Liver (tissue), 9 donors: ENCODE results near the gene TPK1. TPM values are rescaled to one million over a fixed set of nuclear protein-coding genes. Genes with fewer than 3 reads are reported as not detected.

Experiments
- DNase-seq: peaks from one replicate; pipeline ENCODE4 v3.0.0-alpha.2; 2017; ENCODE audit warnings: low spot score
- H3K27ac ChIP-seq, 2 donors: one replicate each; pipeline ENCODE4 v1.7.0; 2013; ENCODE audit warnings: inconsistent platforms in 2 of 2, low read length in 2 of 2, control low read depth in 1 of 2, low read depth in 1 of 2, mild to moderate bottlenecking in 1 of 2
- H3K27me3 ChIP-seq, 4 donors: one replicate each; pipeline versions ENCODE4 v1.6.1 to v1.7.0; 2013; ENCODE audit warnings: low read length in 3 of 4, inconsistent platforms in 1 of 4, mild to moderate bottlenecking in 1 of 4, moderate library complexity in 1 of 4; ENCODE audit not compliant: control insufficient read depth in 4 of 4, insufficient read depth in 4 of 4
- H3K36me3 ChIP-seq, 4 donors: one replicate each; pipeline versions ENCODE4 v1.6.1 to v1.7.0; 2013; ENCODE audit warnings: low read length in 3 of 4, mild to moderate bottlenecking in 3 of 4, low read depth in 1 of 4, moderate library complexity in 1 of 4; ENCODE audit not compliant: control insufficient read depth in 4 of 4, insufficient read depth in 3 of 4
- H3K4me1 ChIP-seq, 4 donors: one replicate each; pipeline versions ENCODE4 v1.6.1 to v1.7.0; 2013; ENCODE audit warnings: low read length in 3 of 4, mild to moderate bottlenecking in 3 of 4, moderate library complexity in 1 of 4; ENCODE audit not compliant: control insufficient read depth in 4 of 4, insufficient read depth in 4 of 4
- H3K4me3 ChIP-seq, 3 donors: one replicate each; pipeline versions ENCODE4 v1.6.1 to v1.7.0; 2013; ENCODE audit warnings: low read length in 3 of 3, control low read depth in 1 of 3, low read depth in 1 of 3, mild to moderate bottlenecking in 1 of 3
- H3K9ac ChIP-seq, 2 donors: one replicate each; pipeline ENCODE4 v1.7.0; 2013; ENCODE audit warnings: low read length in 2 of 2, mild to moderate bottlenecking in 2 of 2, moderate library complexity in 2 of 2, control low read depth in 1 of 2, low read depth in 1 of 2
- H3K9me3 ChIP-seq, 4 donors: one replicate each; pipeline versions ENCODE4 v1.6.1 to v1.7.0; 2013; ENCODE audit warnings: low read length in 3 of 4; ENCODE audit not compliant: control insufficient read depth in 4 of 4
- FOXA1 ChIP-seq: IDR thresholded peaks from 2 replicates; pipeline ENCODE4 v1.6.1; 2016; ENCODE audit warnings: antibody characterized with exemption
- GABPA ChIP-seq, 2 donors: IDR thresholded peaks in 1 of 2; conservative IDR thresholded peaks in 1 of 2; 2 replicates each; pipeline ENCODE4 v1.6.1; 2016; ENCODE audit warnings: antibody characterized with exemption in 2 of 2, mild to moderate bottlenecking in 1 of 2, moderate library complexity in 1 of 2
- HNF4A ChIP-seq, 2 donors: conservative IDR thresholded peaks; 2 replicates each; pipeline ENCODE4 v1.6.1; 2016; ENCODE audit warnings: antibody characterized with exemption in 2 of 2, mild to moderate bottlenecking in 2 of 2
- HNF4G ChIP-seq: IDR thresholded peaks from 2 replicates; pipeline ENCODE4 v1.6.1; 2016; ENCODE audit warnings: antibody characterized with exemption
- JUND ChIP-seq, 2 donors: IDR thresholded peaks; 2 replicates each; pipeline ENCODE4 v1.6.1; 2016; ENCODE audit warnings: antibody characterized with exemption in 2 of 2
- NR2F2 ChIP-seq: IDR thresholded peaks from 2 replicates; pipeline ENCODE4 v1.6.1; 2016; ENCODE audit warnings: antibody characterized with exemption
- RAD21 ChIP-seq, 2 donors: IDR thresholded peaks; 2 replicates each; pipeline ENCODE4 v1.6.1; 2016; ENCODE audit warnings: antibody characterized with exemption in 2 of 2, mild to moderate bottlenecking in 2 of 2
- SP1 ChIP-seq: IDR thresholded peaks from 2 replicates; pipeline ENCODE4 v1.6.1; 2018; ENCODE audit warnings: antibody characterized with exemption, mild to moderate bottlenecking
- TAF1 ChIP-seq: conservative IDR thresholded peaks from 2 replicates; pipeline ENCODE4 v1.6.1; 2016; ENCODE audit warnings: antibody characterized with exemption, mild to moderate bottlenecking
- YY1 ChIP-seq: IDR thresholded peaks from 2 replicates; pipeline ENCODE4 v1.6.1; 2016; ENCODE audit warnings: antibody characterized with exemption, mild to moderate bottlenecking
- WGBS: extraction: QIAGEN DNeasy Blood & Tissue Kit; methylation state at CpG from one replicate; pipeline ENCODE4 v1.1.7; 2013; 5-methylcytosine and 5-hydroxymethylcytosine counted together
- polyA plus RNA-seq, 2 donors: library from polyadenylated mRNA; stranded (reverse) in 1 of 2; unstranded in 1 of 2; fragments of 200-250 nt in 1 of 2; fragments of >200 nt in 1 of 2; fragmentation: Nextera tagmentation in 1 of 2; extraction: Ambion mirVana in 1 of 2; gene quantifications; one replicate each; pipeline versions ENCODE4 v1.2.1 to v1.2.3, GENCODE V29; 2013 to 2015
- total RNA-seq, 2 donors: library from RNA; depleted of rRNA; stranded (reverse); fragments of >200 nt; gene quantifications; one replicate each; pipeline ENCODE4 v1.2.3, GENCODE V29; 2014
- TF ChIP-seq, protein P1 (sequence below): IDR thresholded peaks from 2 replicates; pipeline ENCODE4 v1.6.1; 2016; ENCODE audit warnings: antibody characterized with exemption
- TF ChIP-seq, protein P2 (sequence below): IDR thresholded peaks from 2 replicates; pipeline ENCODE4 v1.6.1; 2016; ENCODE audit warnings: antibody characterized with exemption
- TF ChIP-seq, protein P3 (sequence below): IDR thresholded peaks from 2 replicates; pipeline ENCODE4 v1.6.1; 2016; ENCODE audit warnings: antibody characterized with exemption, mild to moderate bottlenecking
- TF ChIP-seq, protein P4 (sequence below): fragments of 150-350 bp; IDR thresholded peaks from 2 replicates; pipeline ENCODE4 v1.5.1; 2017; ENCODE audit warnings: improper control_type of control experiment, low read depth, low read length; ENCODE audit not compliant: missing input control
- donor health status: healthy.
- donor health status: healthy.
- donor health status: healthy.
- donor health status: healthy.
- donor health status: healthy.

The TPK1 gene
- total and polyA plus RNA-seq, 4 donors, result 2.2 to 7.5 (median 3.3) TPM

DNA sequence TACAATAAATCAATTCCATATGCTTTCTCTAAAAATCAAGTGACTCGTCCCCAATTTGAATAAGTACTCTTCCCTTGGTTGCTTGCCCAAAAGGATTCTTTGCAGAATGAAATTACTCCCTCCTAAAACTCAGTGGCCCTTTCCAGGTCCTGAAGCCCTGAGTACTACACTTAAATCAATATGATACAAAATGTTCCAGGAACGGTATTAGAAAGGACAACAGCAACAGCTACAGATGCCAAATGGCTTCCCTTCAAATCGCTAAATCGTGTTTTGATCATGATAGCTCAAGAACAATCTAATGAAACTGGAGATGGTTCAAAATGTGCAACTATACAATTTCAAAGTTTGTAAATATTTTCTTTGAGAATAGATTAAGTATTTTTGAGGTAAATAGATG is 59.4 kb downstream of the TPK1 start:
- no peak overlapping the region for H3K9ac ChIP-seq
- DNase-seq, result no peak

DNA sequence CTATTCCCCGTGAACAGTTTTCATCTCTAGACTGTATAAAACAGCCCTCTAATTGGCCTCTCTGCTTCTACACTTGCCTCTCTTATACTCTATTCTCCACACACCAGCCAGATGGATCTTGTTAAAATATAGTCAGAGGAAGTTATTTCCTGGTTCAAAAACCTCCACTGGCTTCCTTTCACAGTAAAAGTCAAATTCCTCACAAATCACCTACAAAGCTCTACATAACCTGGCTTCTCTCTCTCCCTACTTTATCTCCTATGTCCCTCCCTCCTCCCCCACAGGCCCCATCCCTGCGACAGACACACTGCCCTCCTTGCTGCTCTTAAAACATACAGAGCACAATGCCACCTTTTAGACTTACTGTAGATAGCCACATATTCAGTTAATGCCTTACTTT is 60.1 kb downstream of the TPK1 start:
- H3K27me3 ChIP-seq, result no peaks in the 10 kb centered on the region
- H3K4me1 ChIP-seq, result peaks cover 0 to 12% (median 2%) of the 10 kb centered on the region in 4 donors
- H3K9ac ChIP-seq, result no peak overlapping the region
- no peak overlapping the region for H3K27ac ChIP-seq
- WGBS, result 70% methylated on average over 2 of the region's 2 CpGs
- H3K4me3 ChIP-seq, result no peak overlapping the region
- no peaks in the 10 kb centered on the region for H3K9me3 ChIP-seq
- H3K36me3 ChIP-seq, result no peaks in the 10 kb centered on the region
- no peak for DNase-seq
- TF ChIP-seq TAF1, result no peak
- no peak for TF ChIP-seq YY1
- no peak for TF ChIP-seq RAD21 (IDR thresholded peaks at IDR 0.05)
- TF ChIP-seq SP1, result no peak
- TF ChIP-seq, protein P1, sequence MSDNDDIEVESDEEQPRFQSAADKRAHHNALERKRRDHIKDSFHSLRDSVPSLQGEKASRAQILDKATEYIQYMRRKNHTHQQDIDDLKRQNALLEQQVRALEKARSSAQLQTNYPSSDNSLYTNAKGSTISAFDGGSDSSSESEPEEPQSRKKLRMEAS, result no peak
- no peak for TF ChIP-seq HNF4G
- no peak for TF ChIP-seq GABPA (IDR thresholded peaks at IDR 0.05 in 1 of 2, conservative IDR thresholded peaks at IDR 0.05 in 1 of 2)
- TF ChIP-seq FOXA1, result no peak
- TF ChIP-seq, protein P2, sequence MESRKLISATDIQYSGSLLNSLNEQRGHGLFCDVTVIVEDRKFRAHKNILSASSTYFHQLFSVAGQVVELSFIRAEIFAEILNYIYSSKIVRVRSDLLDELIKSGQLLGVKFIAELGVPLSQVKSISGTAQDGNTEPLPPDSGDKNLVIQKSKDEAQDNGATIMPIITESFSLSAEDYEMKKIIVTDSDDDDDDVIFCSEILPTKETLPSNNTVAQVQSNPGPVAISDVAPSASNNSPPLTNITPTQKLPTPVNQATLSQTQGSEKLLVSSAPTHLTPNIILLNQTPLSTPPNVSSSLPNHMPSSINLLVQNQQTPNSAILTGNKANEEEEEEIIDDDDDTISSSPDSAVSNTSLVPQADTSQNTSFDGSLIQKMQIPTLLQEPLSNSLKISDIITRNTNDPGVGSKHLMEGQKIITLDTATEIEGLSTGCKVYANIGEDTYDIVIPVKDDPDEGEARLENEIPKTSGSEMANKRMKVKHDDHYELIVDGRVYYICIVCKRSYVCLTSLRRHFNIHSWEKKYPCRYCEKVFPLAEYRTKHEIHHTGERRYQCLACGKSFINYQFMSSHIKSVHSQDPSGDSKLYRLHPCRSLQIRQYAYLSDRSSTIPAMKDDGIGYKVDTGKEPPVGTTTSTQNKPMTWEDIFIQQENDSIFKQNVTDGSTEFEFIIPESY, result no peak
- no peak for TF ChIP-seq NR2F2
- TF ChIP-seq, protein P3, sequence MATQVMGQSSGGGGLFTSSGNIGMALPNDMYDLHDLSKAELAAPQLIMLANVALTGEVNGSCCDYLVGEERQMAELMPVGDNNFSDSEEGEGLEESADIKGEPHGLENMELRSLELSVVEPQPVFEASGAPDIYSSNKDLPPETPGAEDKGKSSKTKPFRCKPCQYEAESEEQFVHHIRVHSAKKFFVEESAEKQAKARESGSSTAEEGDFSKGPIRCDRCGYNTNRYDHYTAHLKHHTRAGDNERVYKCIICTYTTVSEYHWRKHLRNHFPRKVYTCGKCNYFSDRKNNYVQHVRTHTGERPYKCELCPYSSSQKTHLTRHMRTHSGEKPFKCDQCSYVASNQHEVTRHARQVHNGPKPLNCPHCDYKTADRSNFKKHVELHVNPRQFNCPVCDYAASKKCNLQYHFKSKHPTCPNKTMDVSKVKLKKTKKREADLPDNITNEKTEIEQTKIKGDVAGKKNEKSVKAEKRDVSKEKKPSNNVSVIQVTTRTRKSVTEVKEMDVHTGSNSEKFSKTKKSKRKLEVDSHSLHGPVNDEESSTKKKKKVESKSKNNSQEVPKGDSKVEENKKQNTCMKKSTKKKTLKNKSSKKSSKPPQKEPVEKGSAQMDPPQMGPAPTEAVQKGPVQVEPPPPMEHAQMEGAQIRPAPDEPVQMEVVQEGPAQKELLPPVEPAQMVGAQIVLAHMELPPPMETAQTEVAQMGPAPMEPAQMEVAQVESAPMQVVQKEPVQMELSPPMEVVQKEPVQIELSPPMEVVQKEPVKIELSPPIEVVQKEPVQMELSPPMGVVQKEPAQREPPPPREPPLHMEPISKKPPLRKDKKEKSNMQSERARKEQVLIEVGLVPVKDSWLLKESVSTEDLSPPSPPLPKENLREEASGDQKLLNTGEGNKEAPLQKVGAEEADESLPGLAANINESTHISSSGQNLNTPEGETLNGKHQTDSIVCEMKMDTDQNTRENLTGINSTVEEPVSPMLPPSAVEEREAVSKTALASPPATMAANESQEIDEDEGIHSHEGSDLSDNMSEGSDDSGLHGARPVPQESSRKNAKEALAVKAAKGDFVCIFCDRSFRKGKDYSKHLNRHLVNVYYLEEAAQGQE, result no peak
- TF ChIP-seq, protein P4, sequence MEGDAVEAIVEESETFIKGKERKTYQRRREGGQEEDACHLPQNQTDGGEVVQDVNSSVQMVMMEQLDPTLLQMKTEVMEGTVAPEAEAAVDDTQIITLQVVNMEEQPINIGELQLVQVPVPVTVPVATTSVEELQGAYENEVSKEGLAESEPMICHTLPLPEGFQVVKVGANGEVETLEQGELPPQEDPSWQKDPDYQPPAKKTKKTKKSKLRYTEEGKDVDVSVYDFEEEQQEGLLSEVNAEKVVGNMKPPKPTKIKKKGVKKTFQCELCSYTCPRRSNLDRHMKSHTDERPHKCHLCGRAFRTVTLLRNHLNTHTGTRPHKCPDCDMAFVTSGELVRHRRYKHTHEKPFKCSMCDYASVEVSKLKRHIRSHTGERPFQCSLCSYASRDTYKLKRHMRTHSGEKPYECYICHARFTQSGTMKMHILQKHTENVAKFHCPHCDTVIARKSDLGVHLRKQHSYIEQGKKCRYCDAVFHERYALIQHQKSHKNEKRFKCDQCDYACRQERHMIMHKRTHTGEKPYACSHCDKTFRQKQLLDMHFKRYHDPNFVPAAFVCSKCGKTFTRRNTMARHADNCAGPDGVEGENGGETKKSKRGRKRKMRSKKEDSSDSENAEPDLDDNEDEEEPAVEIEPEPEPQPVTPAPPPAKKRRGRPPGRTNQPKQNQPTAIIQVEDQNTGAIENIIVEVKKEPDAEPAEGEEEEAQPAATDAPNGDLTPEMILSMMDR, result no peak

More for the DNA sequence above, 59.4 kb downstream of the TPK1 start:
- Histone ChIP-seq H3K27ac (no peak overlapping the region), H3K36me3 (no peaks in the 10 kb centered on the region), H3K9me3 (no peaks in the 10 kb centered on the region), H3K4me3 (no peak overlapping the region), H3K27me3 (no peaks in the 10 kb centered on the region), H3K4me1 (peaks cover 0 to 12% (median 2%) of the 10 kb centered on the region in 4 donors)
- TF ChIP-seq GABPA (IDR thresholded peaks at IDR 0.05 in 1 of 2, conservative IDR thresholded peaks at IDR 0.05 in 1 of 2) (no peak), RAD21 (IDR thresholded peaks at IDR 0.05) (no peak), YY1 (no peak), HNF4A (conservative IDR thresholded peaks at IDR 0.05) (no peak), HNF4G (no peak), SP1 (no peak), JUND (IDR thresholded peaks at IDR 0.05) (no peak)
- TF ChIP-seq, protein P1, result no peak
- 60% methylated on average over 4 of the region's 4 CpGs for WGBS
